RWPE1 (cell line): ENCODE data around the gene SENP6.

ENCODE experiments used
- CTCF ChIA-PET: fragments of 350-600 bp; sonication (Branson Sonifier 250); formaldehyde crosslinking; extraction: SDS; loops from one replicate; lab custom pipeline; 2021; lab: Yijun Ruan, JAX
- POLR2A ChIA-PET: fragments of 400-600 bp; formaldehyde crosslinking; extraction: SDS; loops from one replicate; lab custom pipeline; 2020; ENCODE audit warnings: antibody characterized with exemption; ENCODE audit not compliant: low non-redundant PET; lab: Yijun Ruan, JAX
- DNase-seq: peaks from one replicate; pipeline ENCODE4 v3.0.0; 2012; ENCODE audit warnings: low spot score
- H3K27ac ChIP-seq: fragments of 450-650 bp; 2 replicates; pipeline ENCODE4 v1.5.1; 2017
- CTCF ChIP-seq: fragments of 450-650 bp; conservative IDR thresholded peaks from 2 replicates; pipeline ENCODE4 v1.5.1; 2017; ENCODE audit warnings: low read depth, mild to moderate bottlenecking

The SENP6 gene

DNA sequence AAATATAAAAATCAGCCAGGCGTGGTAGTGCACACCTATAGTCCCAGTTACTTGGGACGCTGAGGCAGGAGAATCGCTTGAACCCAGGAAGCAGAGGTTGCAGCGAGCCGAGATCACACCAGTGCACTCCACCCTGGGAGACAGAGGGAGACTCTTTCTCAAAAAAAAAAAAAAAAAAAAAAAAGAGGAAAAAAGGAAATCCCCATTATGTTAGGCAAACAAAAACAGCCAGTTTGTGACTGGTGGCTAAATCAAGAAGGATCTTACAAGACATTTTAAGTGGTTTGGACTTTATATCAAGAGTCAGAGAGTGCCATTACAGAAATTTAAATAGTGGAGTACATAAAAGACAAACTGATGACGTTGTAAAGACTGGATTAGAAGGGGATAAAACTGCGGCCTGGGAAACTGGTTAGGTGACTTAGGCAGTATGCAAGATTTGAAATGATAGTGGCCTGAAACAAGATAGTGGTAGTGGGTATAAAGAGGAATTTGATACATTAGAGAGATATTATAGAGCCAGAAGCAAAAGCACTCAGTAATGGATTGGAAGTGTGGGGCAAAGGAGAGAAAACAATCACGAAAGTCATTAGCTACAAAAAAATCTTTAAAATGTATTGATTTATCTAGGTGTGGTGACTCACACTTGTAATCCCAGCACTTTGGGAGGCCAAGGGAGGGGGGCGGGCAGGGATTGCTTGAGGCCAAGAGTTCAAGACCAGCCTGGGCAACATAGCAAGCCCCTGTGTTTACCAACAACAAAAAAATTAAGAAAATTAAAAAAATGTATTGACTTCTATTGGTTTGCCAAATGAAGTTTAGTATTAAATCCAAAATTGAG, 145.7 kb downstream of the SENP6 start:
- no peak for TF ChIP-seq CTCF
- POLR2A ChIA-PET = no interaction called here
- CTCF ChIA-PET = no interaction called here
- no peak overlapping the region for H3K27ac ChIP-seq
- DNase-seq = no peak

DNA sequence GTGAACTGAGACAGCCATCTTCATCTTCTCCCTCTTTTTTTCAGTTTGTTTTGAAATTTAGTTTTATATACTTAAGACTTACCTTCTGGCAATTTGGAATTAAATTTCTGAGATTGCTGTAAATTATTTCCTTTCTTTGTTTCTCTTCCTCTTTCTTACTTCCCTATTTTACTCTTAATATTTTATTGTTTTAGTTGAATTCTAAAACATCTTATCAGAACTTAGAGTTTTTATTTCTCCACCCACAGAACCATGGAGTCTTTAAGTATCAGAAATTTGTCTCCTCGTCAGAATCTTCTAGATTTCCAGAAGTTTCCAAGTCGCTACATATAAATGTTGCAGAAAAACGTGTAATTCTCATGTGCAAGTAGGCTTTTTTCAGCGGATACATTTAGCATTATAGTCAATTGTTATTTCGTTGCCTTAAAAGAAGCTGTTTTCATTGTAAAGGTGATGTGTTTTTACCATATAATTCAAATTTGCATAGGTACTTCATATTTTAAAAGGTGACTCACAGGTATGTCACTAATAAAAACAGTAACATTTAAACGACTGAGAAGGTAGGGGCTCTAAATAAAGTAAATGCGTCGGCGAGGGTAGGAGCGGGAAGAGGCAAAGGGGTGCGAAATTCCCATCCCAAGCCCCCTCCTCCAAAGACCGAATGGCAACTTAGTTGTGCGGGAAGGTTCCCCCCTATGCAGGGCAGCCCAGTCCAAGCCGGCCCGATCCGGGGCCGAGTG, 146.5 kb downstream of the SENP6 start:
- no peak for DNase-seq

DNA sequence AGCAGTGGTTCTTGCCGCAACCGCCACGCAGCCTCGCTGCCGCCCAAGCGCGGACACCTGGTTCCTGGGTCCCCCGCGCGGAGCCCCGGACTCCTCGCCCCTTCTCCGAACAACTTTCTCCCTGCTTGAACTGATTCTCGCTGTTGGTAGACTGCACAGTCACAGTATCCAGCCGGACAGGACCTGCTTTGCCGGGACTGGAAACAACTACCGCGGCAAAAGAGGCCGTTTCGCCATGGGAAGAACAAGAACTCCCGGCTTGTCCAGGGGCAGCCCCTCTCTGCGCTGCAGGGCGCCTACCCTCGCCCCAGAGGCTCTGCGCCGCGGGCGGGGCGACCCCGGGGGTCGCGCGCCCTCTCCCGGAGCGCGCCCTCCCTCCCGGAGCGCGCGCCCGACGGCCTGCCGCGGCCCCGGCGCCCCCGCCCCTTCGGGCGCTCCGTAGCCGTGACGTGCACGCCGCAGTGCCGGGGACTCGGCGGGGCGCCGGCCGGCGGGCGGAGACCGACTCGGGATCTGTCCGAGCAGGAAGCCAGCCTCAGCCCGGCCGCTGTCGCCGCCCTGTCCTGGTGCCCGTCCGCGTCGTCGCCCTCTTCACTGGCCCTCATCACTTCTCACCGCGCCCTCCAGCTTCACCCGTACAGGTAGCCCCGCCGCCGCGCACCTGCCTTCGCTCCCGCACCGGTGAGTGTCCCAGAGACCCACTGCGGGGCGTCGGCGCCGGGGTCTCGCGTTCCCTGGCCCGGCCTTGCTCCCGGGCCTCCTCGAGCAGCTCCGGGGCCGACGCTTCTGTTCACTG, 147.3 kb downstream of the SENP6 start, which contains the start of gene MYO6:
MYO6 (plus strand) TSS at position 497 of the 796 bp plus-strand sequence. CDS start 68,309 bp downstream, outside the sequence.
- POLR2A ChIA-PET = no interaction called here

More for the DNA sequence above, 146.5 kb downstream of the SENP6 start:
- ChIA-PET CTCF (no interaction called here), POLR2A (no interaction called here)
- TF ChIP-seq CTCF = no peak
- peak overlapping the region; percentile 71 for H3K27ac ChIP-seq

GRCh38 chr6:75751443-75751842, 149.8 kb downstream of the SENP6 start:
- CTCF ChIA-PET = no interaction called here
- H3K27ac ChIP-seq = no peak overlapping the region
- POLR2A ChIA-PET = no interaction called here
- no peak for TF ChIP-seq CTCF
- no peak for DNase-seq

More for the DNA sequence above, 147.3 kb downstream of the SENP6 start, which contains the start of gene MYO6:
- no peak for TF ChIP-seq CTCF
- H3K27ac ChIP-seq = peak within 1 kb of the TSS; percentile 71
- CTCF ChIA-PET = interaction anchor here (0.5 to 0.6 kb wide), 2 partner anchors 97 to 1474 kb away, joined by 3 to 5 read pairs; no protein-coding TSS in a partner anchor
- DNase-seq = peak; percentile 51

- ChIA-PET POLR2A (no interaction called here), CTCF (no interaction called here)
- no peak overlapping the region for H3K27ac ChIP-seq
- DNase-seq = no peak
- no peak for TF ChIP-seq CTCF
These were observed 150.7 kb downstream of the SENP6 start for GRCh38 chr6:75752365-75752764.

DNA sequence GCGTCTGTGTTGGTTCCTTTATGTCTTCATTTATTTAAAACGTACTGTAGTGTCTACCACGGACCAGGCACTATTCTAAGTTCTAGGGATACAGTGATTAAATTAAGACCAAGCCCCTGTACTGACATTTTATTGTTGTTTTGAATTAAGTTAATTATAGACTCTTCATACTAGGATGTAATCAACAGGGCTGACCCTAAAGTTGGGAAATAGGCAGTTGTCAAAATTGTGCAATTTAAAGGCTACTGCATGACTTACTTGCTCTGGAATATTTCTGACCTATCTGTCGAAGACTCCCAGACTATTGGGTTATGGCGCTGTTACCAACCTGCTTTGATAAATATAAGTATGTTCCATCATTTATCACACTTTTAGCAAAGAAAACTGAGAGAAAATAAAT, 154.0 kb downstream of the SENP6 start:
- no peak overlapping the region for H3K27ac ChIP-seq
- no peak for DNase-seq
- ChIA-PET CTCF (no interaction called here), POLR2A (no interaction called here)
- no peak for TF ChIP-seq CTCF
